Stimulated activated CD8-positive, alpha-beta memory T cell treated with anti-CD3 and anti-CD28 coated beads, Interleukin-15, amount 100 ng/mL, for 4 hours (primary cell): ENCODE data around the gene PAX2.

Source experiments
- DNase-seq, 2 donors: peaks; one replicate each; pipeline ENCODE4 v3.0.0-alpha.2; 2020; ENCODE audit warnings: low read depth in 2 of 2

The PAX2 gene

GRCh38 chr10:100848770-100849169, 103.4 kb downstream of the PAX2 start:
- DNase-seq: no peak

DNA sequence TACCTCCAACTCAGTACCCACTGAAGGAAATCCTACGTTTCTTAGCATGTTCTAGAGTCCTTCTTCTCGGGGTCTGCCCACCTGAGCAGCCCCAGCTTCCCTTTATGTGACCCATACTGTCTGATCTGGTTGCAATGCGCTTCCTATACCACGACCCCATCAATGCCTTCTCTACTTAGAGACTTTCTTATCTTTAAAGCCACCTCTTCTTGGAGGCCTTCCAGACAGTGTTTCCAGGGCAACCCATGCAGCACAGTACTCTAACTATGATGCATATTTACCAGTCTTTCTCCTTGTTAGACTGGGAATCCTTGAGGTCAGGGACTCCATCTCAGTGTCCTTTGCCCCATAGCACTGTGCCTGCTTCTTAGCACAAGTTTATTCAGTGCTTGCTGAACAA, 112.9 kb downstream of the PAX2 start:
- no peak for DNase-seq

GRCh38 chr10:100858747-100859483, 113.5 kb downstream of the PAX2 start:
- no peak for DNase-seq

DNA sequence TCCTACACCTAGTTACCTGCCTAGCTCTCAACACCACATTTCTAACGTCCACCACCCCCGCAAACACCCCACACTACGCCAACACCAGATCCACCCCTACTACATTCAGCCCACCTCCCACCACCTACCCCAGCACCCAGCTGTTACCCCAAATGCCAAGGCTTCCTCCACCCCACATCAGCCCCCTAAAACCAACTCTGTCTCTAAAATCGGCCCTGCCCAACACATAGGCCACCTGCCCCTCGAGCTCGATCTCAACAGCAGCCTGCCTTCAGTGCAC, 114.0 kb downstream of the PAX2 start:
- DNase-seq: no peak

GRCh38 chr10:100863433-100863832, 118.1 kb downstream of the PAX2 start:
- no peak for DNase-seq

- no peak for DNase-seq
Measured at GRCh38 chr10:100864036-100864885, 118.9 kb downstream of the PAX2 start.

DNA sequence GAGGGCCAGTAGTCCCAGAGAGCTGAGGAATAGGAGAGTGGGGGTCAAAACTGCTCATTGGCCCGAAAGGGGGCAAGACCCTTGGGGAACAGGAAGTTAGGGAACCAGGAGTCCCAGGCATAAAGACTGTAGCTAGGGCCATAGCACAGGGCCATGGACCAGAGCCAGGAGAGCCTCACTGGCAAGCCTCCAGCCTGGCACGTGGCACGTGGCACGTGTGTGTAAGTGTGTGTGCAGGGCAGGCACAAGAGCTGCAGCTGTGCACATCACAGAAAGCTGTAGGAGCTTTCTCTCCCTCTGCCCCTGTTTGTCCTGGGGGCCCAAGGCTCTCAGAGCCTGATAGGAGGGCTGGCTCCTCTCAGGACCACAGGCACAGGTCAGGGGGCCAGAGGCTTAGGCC, 119.6 kb downstream of the PAX2 start:
- DNase-seq: no peak

- no peak for DNase-seq
Measured at GRCh38 chr10:100866010-100866409, 120.6 kb downstream of the PAX2 start.

DNA sequence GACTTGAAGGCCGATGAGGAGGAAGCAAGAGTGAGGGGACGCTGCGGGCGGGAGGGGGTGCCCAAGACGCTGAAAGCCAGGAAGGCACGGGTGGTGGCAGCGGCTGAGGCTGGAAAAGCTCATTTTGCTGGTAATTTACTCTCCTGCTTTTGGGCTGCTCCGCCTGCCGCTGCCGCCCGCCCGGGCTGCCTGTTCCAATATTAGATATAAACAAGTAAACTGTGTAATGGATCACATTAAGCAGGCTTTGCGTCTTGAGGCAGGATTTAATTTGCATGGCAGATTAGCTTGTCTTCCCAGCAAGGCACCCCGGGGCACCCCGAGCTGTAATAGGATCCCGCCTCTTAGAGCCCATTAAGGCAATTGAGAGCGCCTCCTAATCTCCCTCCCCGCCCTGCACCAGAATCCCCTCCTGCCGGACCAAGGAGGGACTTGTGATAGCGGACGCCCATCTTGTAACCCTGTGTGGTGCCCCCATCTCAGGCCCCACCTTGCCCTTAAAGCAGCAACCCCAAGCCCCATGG, 121.3 kb downstream of the PAX2 start:
- DNase-seq: no peak

- no peak for DNase-seq
Measured at GRCh38 chr10:100867261-100867963, 122.0 kb downstream of the PAX2 start.

- no peak for DNase-seq
Measured at GRCh38 chr10:100868382-100868781, 123.0 kb downstream of the PAX2 start.

DNA sequence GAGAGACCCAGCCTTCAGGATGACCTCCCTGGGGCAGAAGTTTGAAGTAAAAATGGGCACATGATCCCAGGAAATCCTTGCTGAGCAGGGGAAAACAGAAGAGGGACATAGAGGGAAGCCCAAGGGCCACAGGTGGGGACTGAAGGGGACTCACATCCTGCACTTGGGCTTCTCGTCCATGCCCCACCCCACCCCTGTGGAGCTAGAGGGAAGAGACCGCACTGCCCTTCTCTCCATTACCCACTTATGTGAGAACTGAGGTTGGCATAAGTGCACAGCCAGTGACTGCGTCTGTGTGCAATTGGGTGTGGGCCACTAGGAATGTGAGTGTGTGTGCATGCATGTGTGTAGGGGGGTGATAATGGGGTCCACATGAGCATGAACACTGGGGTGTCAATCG, 124.0 kb downstream of the PAX2 start:
- no peak for DNase-seq

- DNase-seq: peak in 1 of 2 donors; percentile 7
Measured at GRCh38 chr10:100872034-100872791, 126.8 kb downstream of the PAX2 start.

- DNase-seq: no peak
Measured at GRCh38 chr10:100873146-100873826, 127.9 kb downstream of the PAX2 start.

DNA sequence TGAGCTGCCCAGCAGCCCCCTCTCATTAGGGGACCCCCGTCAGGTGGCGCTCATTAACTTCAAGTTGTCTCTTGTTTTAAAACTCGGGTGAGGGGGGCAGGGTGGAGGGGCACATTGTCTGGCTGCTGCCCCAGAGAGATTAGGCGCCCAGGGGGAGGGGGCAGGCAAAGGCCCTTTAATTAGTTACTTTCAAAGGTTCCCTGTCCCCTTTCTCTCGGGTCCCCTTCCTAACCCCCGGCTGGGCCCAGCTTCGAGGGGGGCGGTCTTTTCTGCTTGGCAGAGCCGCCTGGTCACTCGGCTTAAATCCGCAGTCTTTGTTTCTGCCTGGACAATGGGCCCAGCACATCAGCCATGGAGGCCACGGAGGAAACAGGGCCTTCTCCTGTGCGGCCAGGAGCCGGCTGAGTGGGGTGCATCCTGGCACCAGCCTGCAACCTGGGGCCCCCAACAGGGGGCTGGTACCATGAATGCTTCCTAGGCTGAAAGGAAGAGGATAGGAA, 128.5 kb downstream of the PAX2 start:
- no peak for DNase-seq

GRCh38 chr10:100874702-100875483, 129.5 kb downstream of the PAX2 start:
- DNase-seq: no peak

DNA sequence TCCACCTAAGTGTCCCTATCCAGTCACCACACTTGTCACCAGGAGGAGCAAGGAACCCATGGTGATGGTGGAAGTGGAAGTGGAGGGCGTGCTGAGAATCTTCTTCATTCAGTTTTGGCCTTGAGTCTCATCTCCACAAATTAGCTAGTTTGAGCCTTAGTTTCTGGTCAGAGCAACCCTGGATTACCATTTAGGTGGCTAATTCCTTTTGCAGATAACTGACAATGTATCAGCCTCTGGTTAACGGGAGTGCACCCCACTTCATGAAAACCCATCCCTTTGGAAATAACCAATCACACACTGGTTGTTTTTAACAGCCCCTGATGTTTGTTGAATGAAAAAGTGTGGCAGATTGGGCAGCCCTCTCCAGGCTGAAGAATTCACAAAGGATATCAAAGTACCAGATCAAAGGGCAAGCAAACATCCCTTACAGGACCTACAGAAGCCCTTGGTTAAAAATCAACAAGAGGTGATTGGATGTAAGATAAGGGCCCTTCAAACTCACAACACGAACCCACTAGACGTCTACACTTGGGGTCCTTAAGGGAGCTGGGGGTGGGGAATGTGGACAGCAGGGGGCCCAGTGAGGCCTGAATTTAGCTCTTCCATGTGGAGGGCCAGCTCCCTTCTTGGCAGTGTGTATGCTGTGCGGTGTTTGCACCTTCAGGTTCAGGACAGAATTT, 130.2 kb downstream of the PAX2 start:
- DNase-seq: no peak

DNA sequence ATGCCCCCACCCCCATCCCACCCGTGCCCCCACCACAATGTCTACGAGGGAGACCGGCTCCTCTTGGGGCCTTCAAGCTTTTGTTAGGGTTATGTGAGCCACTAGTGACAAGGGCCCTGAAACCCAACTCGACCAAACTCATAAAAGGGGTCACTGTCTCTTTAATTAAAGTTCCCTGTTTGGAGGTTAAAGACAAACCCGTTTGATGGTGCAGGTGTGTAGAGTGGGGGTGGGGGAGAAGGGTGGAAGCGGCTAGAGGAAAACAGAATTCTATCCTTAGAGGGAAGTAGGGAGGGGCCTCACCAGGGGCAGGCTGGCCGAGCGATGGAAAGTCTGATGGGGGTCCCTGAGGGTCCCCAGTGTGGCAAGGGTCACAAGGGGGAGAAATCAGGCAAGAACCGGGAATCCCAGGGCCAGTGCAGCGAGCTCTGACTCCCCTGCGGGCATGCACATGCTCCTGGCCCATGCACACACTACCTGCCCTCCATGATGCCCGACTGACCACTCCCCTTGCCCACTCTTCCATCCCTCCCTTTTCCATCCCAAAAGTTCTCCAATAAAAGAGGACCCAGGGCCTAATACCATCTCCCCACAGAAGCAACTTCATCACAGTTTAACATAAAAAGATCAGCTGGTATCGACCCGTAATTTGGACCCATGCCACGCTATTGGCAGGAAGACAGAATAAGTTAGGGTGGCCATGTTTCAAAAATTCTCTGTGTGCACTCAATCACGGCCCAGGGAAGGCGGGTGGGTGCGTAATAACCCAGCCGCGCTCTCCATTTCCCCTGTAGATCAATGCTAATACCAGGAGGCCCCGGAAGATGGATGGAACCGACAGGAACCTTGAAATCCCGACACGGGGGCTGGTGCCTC, 131.4 kb downstream of the PAX2 start:
- no peak for DNase-seq

GRCh38 chr10:100877461-100877850, 132.1 kb downstream of the PAX2 start:
- DNase-seq: no peak
